HG03039 (cell line): ENCODE measurements around the gene SOX8.

Source experiments
- ATAC-seq: cut with Tn5 transposase; IDR thresholded peaks from one replicate; pipeline ENCODE4 v1.9.1; 2021; ENCODE audit warnings: mild to moderate bottlenecking, moderate library complexity; ENCODE audit not compliant: unreplicated experiment

Gene SOX8

DNA sequence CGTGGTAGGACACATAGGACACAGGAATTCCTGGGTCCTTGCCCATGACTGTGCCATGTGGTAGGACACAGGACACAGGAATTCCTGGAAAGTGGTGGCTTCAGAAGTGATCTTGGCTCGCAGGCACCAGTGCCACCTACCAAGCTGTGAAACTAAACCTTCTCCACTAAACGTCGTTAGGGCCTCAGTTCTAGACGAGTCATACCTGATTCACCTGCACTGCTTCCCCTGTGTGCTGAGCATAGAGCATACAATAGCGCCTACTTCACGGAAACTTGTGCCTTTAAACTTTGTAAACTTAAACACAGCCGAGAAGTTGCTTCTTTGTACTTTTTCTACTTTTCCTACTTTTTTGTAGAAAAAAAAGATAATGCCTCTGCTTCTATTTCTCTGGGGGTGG lies 4.8 kb downstream of the SOX8 start:
- ATAC-seq, result no peak

- no peak for ATAC-seq
Observed at GRCh38 chr16:986925-987582, 5.5 kb downstream of the SOX8 start.

GRCh38 chr16:987906-988305 lies 6.3 kb downstream of the SOX8 start:
- no peak for ATAC-seq

- no peak for ATAC-seq
Observed at GRCh38 chr16:988471-989353, 7.1 kb downstream of the SOX8 start.

GRCh38 chr16:989354-989814 lies 7.8 kb downstream of the SOX8 start:
- ATAC-seq, result no peak

DNA sequence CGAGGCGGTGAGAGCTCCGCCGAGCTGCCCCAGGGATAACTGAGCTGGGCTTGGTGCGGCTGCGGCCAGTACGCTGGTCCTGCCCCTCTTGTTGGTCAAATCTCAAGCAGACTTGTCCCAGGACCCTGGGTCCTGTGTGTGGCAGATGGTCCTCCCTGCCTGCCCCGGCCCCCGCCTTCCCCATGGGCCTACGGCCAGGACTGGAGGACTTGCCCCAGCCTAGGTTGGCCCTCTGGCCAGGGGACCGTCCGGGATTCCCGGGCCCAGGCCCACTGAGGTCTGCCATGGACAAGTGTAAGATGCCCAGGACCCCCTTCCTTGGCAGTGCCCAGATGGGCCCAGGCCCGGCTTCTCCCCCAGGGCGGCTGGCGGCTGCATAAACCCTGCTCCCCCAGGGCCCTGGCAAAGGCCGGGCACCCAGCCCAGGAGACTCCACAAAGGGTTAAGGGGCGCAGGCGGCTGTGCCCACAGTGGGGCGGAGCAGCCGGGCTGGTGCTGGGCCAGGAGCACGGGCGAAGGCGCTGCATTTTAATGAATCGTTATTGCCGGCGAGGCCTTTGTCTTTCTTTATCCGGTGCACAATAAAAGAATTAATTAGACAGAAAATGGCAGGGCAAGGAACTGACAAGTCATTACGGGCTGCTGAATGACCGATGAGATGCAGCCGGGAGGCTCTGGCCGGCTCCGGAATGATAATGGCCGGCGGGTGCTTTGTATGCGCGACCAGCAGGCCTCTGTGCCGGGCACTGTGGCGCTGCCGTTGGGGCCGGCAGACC lies 9.1 kb downstream of the SOX8 start:
- no peak for ATAC-seq

- ATAC-seq, result no peak
Observed at GRCh38 chr16:991345-991744, 9.8 kb downstream of the SOX8 start.

DNA sequence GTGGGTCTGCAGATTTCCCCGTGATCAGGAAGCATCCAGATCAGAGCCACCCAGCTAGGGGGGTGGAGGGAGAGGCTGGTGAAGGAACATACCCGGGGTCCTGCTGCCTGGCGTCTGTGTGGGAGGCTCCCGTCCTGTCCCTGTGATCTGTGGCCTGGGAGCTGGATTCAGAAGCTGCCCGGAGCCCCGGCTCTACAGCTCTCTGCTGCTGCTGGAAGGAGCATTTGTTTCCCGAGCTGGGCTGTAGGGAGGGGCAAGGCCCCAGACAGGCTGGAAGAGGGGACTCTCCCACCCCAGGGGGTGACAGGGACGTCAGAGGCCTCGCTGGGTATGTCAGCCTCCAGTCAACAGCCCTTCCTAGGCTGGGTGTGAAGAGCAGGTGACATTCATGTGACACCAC lies 10.2 kb downstream of the SOX8 start:
- no peak for ATAC-seq

DNA sequence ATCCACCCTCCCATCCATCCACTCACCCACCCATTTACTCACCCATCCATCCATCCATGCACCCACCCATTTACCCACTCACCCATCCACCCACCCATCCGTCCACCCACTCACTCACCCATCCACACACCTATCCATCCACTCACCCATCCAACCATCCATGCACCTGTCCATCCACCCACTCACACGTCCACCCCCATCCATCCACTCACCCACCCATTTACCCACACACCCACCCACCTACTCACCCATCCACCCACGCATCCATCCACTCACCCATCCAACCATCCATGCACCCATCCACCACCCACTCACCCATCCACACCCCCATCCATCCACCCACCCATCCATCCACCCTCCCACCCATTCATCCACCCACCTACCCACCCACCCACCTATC lies 12.2 kb downstream of the SOX8 start:
- ATAC-seq, result no peak

- no peak for ATAC-seq
Observed at GRCh38 chr16:995087-995486, 13.5 kb downstream of the SOX8 start.

DNA sequence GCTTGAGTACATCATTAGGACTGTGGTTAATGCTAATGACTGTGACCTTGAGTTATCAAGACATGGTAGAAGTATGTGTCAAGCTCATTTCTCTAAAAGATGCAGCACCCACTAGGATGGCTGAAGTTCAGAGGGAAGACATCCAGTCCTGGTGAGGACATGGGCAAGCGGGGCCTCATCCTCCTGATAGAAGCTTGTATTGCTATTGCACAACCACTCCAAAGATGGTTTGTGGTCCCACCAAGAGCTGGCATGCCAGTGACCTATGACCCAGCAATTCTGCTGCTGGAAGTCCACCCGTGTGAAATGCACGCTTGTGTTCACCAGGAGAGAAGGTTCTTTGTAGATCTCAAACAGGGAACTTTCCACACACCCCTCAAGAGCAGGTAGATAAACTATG lies 14.2 kb downstream of the SOX8 start:
- no peak for ATAC-seq

DNA sequence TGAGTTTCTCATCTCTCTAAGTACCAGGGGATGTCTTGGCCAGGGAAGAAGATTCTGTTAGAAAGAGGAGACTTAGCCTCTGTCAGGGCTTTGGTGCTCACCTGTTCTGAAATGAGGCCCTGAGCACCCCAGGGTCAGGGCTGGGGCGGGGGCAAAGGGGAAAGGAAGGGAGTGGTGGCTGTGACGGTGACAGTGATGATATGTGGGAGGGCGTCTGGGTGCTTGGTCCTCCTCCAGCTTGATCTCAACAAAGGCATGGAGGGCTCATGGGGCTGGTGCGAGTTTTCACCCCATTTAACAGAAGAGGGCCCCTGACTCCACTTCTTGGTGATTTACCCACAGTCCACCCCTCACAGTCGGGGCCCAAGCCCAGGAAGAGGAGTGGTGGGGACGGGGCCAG lies 15.1 kb downstream of the SOX8 start:
- no peak for ATAC-seq

GRCh38 chr16:997440-998051 lies 16.0 kb downstream of the SOX8 start:
- ATAC-seq, result no peak

DNA sequence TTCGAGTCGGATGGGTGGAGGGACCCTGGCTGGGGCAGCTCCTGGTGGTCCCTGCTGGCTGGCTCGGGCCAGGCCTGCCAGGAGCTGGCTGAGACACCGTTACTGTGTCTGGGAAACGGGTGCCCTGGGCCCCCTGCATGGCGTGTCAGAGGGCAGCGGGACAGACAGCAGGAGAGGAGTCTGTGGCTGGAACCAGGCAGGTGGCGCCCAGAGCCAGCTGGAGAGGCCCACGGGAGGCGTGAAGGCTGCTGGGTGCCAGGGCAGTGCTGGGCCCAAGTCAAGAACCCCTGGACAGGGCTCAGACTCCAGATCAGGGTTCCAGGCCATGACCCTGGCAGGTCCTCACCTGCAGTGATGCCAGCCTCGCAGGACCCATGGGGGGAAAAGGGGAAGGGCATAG lies 16.6 kb downstream of the SOX8 start:
- ATAC-seq, result no peak

DNA sequence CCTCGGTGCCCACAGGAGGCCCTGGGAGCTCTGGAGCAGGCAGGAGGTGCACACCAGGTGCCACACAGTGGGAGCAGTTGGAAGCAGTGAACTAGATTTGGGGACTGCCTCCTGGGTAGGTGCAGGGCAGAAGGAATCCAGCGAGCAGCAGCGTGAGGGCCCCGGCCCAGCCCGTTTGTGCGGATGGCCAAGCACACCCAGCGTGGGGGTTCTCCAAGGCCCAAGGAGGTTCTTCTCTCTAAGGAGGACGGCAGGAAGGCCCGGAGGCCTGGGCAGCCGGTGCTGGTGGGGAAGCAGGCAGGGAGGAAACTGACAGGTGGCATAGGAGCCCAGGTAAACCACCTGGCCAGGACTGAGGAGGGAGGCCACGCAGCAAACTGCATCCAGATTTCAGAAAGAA lies 17.0 kb downstream of the SOX8 start:
- no peak for ATAC-seq

DNA sequence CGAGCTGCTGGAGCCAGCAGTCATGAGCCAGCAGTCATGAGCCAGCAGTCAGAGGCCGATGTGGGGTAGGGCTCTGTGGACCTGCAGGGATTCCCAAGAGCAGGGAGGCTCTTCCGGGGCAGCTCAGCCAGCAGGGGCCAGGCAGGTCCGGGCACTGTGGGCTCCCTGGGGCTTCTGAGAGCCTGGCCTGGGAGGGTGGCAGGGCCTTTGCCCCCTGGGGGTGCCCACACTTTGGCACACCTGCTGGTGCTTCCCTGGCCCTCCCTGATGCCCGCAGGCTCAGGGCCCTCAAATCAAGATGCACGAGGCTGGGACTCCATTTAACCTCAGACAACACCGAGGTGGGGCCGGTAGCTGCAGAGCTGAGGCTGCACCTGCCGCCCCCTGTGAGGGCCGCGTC lies 18.1 kb downstream of the SOX8 start:
- ATAC-seq, result no peak

- no peak for ATAC-seq
Observed at GRCh38 chr16:1000608-1001007, 19.0 kb downstream of the SOX8 start.

- no peak for ATAC-seq
Observed at GRCh38 chr16:1001096-1001495, 19.5 kb downstream of the SOX8 start.

GRCh38 chr16:1002399-1003166 lies 21.0 kb downstream of the SOX8 start:
- no peak for ATAC-seq
